ENCODE measurements around the gene AJUBA.
"Not testable (repeated sequence)": the region's sequence is repeated elsewhere in the genome, so short reads cannot be mapped to it uniquely, and the experiment has no call there.

AJUBA gene

GRCh38 chr14:22966783-22967269, 15.5 kb downstream of the AJUBA start:
- Histone ChIP-seq H3K27ac (ENCODE audit: low read depth, low read length) (no peak overlapping the region), H3K36me3 (ENCODE audit: control insufficient read depth, insufficient read depth, low read length) (peaks cover 14% of the 10 kb centered on the region), H3K27me3 (ENCODE audit: control insufficient read depth, insufficient read depth, low read length) (no peaks in the 10 kb centered on the region), H3K4me3 (ENCODE audit: low read depth, low read length) (no peak overlapping the region), H3K4me1 (ENCODE audit: control insufficient read depth, insufficient read depth, low read length) (no peaks in the 10 kb centered on the region), H3K9me3 (ENCODE audit: control insufficient read depth, insufficient read depth, low read length) (no peaks in the 10 kb centered on the region), H3K9ac (ENCODE audit: low read depth, low read length) (no peak overlapping the region)

GRCh38 chr14:22965916-22966782, 16.2 kb downstream of the AJUBA start:
- H3K4me3 ChIP-seq (ENCODE audit: low read depth, low read length); H3K9ac ChIP-seq (ENCODE audit: low read depth, low read length); H3K27me3 ChIP-seq (ENCODE audit: control insufficient read depth, insufficient read depth, low read length); H3K4me1 ChIP-seq (ENCODE audit: control insufficient read depth, insufficient read depth, low read length); H3K9me3 ChIP-seq (ENCODE audit: control insufficient read depth, insufficient read depth, low read length); H3K27ac ChIP-seq (ENCODE audit: low read depth, low read length); H3K36me3 ChIP-seq (ENCODE audit: control insufficient read depth, insufficient read depth, low read length): not testable (repeated sequence)

- Histone ChIP-seq H3K27me3 (ENCODE audit: control insufficient read depth, insufficient read depth, low read length) (no peaks in the 10 kb centered on the region), H3K9ac (ENCODE audit: low read depth, low read length) (no peak overlapping the region), H3K4me1 (ENCODE audit: control insufficient read depth, insufficient read depth, low read length) (no peaks in the 10 kb centered on the region), H3K36me3 (ENCODE audit: control insufficient read depth, insufficient read depth, low read length) (no peaks in the 10 kb centered on the region), H3K27ac (ENCODE audit: low read depth, low read length) (no peak overlapping the region), H3K4me3 (ENCODE audit: low read depth, low read length) (no peak overlapping the region), H3K9me3 (ENCODE audit: control insufficient read depth, insufficient read depth, low read length) (no peaks in the 10 kb centered on the region)
Observed at GRCh38 chr14:22962061-22962676, 20.2 kb downstream of the AJUBA start.

GRCh38 chr14:22955702-22956569, 26.4 kb downstream of the AJUBA start:
- peaks cover 21% of the 10 kb centered on the region for H3K36me3 ChIP-seq (ENCODE audit: control insufficient read depth, insufficient read depth, low read length)
- H3K4me3 ChIP-seq (ENCODE audit: low read depth, low read length) = peak overlapping the region; percentile 75
- H3K9me3 ChIP-seq (ENCODE audit: control insufficient read depth, insufficient read depth, low read length) = no peaks in the 10 kb centered on the region
- peak overlapping the region; percentile 99 for H3K27ac ChIP-seq (ENCODE audit: low read depth, low read length)
- no peaks in the 10 kb centered on the region for H3K27me3 ChIP-seq (ENCODE audit: control insufficient read depth, insufficient read depth, low read length)
- H3K4me1 ChIP-seq (ENCODE audit: control insufficient read depth, insufficient read depth, low read length) = peaks cover 7% of the 10 kb centered on the region
- peak overlapping the region; percentile 91 for H3K9ac ChIP-seq (ENCODE audit: low read depth, low read length)

- no peak overlapping the region for H3K27ac ChIP-seq (ENCODE audit: low read depth, low read length)
- H3K9me3 ChIP-seq (ENCODE audit: control insufficient read depth, insufficient read depth, low read length) = no peaks in the 10 kb centered on the region
- H3K4me1 ChIP-seq (ENCODE audit: control insufficient read depth, insufficient read depth, low read length) = peaks cover 7% of the 10 kb centered on the region
- no peaks in the 10 kb centered on the region for H3K27me3 ChIP-seq (ENCODE audit: control insufficient read depth, insufficient read depth, low read length)
- no peak overlapping the region for H3K9ac ChIP-seq (ENCODE audit: low read depth, low read length)
- H3K4me3 ChIP-seq (ENCODE audit: low read depth, low read length) = no peak overlapping the region
- peaks cover 42% of the 10 kb centered on the region for H3K36me3 ChIP-seq (ENCODE audit: control insufficient read depth, insufficient read depth, low read length)
Observed at GRCh38 chr14:22952418-22952817, 29.9 kb downstream of the AJUBA start.

- H3K27ac ChIP-seq (ENCODE audit: low read depth, low read length); H3K4me1 ChIP-seq (ENCODE audit: control insufficient read depth, insufficient read depth, low read length); H3K27me3 ChIP-seq (ENCODE audit: control insufficient read depth, insufficient read depth, low read length); H3K4me3 ChIP-seq (ENCODE audit: low read depth, low read length); H3K9me3 ChIP-seq (ENCODE audit: control insufficient read depth, insufficient read depth, low read length); H3K9ac ChIP-seq (ENCODE audit: low read depth, low read length): not testable (repeated sequence)
- H3K36me3 ChIP-seq (ENCODE audit: control insufficient read depth, insufficient read depth, low read length) = peaks cover 48% of the 10 kb centered on the region
Observed at GRCh38 chr14:22951795-22952194, 30.6 kb downstream of the AJUBA start.

- Histone ChIP-seq H3K4me1 (ENCODE audit: control insufficient read depth, insufficient read depth, low read length) (no peaks in the 10 kb centered on the region), H3K27me3 (ENCODE audit: control insufficient read depth, insufficient read depth, low read length) (no peaks in the 10 kb centered on the region), H3K9ac (ENCODE audit: low read depth, low read length) (no peak overlapping the region), H3K9me3 (ENCODE audit: control insufficient read depth, insufficient read depth, low read length) (no peaks in the 10 kb centered on the region), H3K4me3 (ENCODE audit: low read depth, low read length) (no peak overlapping the region), H3K36me3 (ENCODE audit: control insufficient read depth, insufficient read depth, low read length) (peaks cover 40% of the 10 kb centered on the region), H3K27ac (ENCODE audit: low read depth, low read length) (no peak overlapping the region)
Observed at GRCh38 chr14:22945642-22946041, 36.7 kb downstream of the AJUBA start.

GRCh38 chr14:22939684-22940083, 42.7 kb downstream of the AJUBA start:
- H3K4me3 ChIP-seq (ENCODE audit: low read depth, low read length) = no peak overlapping the region
- H3K27me3 ChIP-seq (ENCODE audit: control insufficient read depth, insufficient read depth, low read length) = no peaks in the 10 kb centered on the region
- no peaks in the 10 kb centered on the region for H3K4me1 ChIP-seq (ENCODE audit: control insufficient read depth, insufficient read depth, low read length)
- H3K9ac ChIP-seq (ENCODE audit: low read depth, low read length) = no peak overlapping the region
- no peak overlapping the region for H3K27ac ChIP-seq (ENCODE audit: low read depth, low read length)
- peaks cover 3% of the 10 kb centered on the region; the same call in 1 of the 2 replicates for H3K36me3 ChIP-seq (ENCODE audit: control insufficient read depth, insufficient read depth, low read length)
- H3K9me3 ChIP-seq (ENCODE audit: control insufficient read depth, insufficient read depth, low read length) = no peaks in the 10 kb centered on the region

GRCh38 chr14:22935156-22935555, 47.2 kb downstream of the AJUBA start:
- no peaks in the 10 kb centered on the region for H3K27me3 ChIP-seq (ENCODE audit: control insufficient read depth, insufficient read depth, low read length)
- H3K9me3 ChIP-seq (ENCODE audit: control insufficient read depth, insufficient read depth, low read length) = no peaks in the 10 kb centered on the region
- H3K4me3 ChIP-seq (ENCODE audit: low read depth, low read length) = no peak overlapping the region
- H3K27ac ChIP-seq (ENCODE audit: low read depth, low read length) = no peak overlapping the region
- no peaks in the 10 kb centered on the region for H3K36me3 ChIP-seq (ENCODE audit: control insufficient read depth, insufficient read depth, low read length)
- H3K9ac ChIP-seq (ENCODE audit: low read depth, low read length) = no peak overlapping the region
- H3K4me1 ChIP-seq (ENCODE audit: control insufficient read depth, insufficient read depth, low read length) = no peaks in the 10 kb centered on the region

- no peaks in the 10 kb centered on the region for H3K9me3 ChIP-seq (ENCODE audit: control insufficient read depth, insufficient read depth, low read length)
- H3K4me3 ChIP-seq (ENCODE audit: low read depth, low read length) = no peak overlapping the region
- no peaks in the 10 kb centered on the region for H3K4me1 ChIP-seq (ENCODE audit: control insufficient read depth, insufficient read depth, low read length)
- H3K27ac ChIP-seq (ENCODE audit: low read depth, low read length) = no peak overlapping the region
- no peak overlapping the region for H3K9ac ChIP-seq (ENCODE audit: low read depth, low read length)
- no peaks in the 10 kb centered on the region for H3K27me3 ChIP-seq (ENCODE audit: control insufficient read depth, insufficient read depth, low read length)
- peaks cover 4% of the 10 kb centered on the region for H3K36me3 ChIP-seq (ENCODE audit: control insufficient read depth, insufficient read depth, low read length)
Observed at GRCh38 chr14:22932146-22932545, 50.2 kb downstream of the AJUBA start.
